Duodenal mucosa (tissue), 2 donors: Measurements from ENCODE around the gene PGAP3.

Experiments
- H3K27ac ChIP-seq: one replicate; pipeline ENCODE4 v1.7.0; 2013; ENCODE audit warnings: low read depth, low read length
- H3K27me3 ChIP-seq, 2 donors: one replicate each; pipeline ENCODE4 v1.7.0; 2013; ENCODE audit warnings: low read length in 2 of 2, control low read depth in 1 of 2; ENCODE audit not compliant: insufficient read depth in 2 of 2, control insufficient read depth in 1 of 2
- H3K36me3 ChIP-seq, 2 donors: one replicate each; pipeline ENCODE4 v1.7.0; 2013; ENCODE audit warnings: low read length in 2 of 2, control low read depth in 1 of 2; ENCODE audit not compliant: insufficient read depth in 2 of 2, control insufficient read depth in 1 of 2
- H3K4me1 ChIP-seq, 2 donors: one replicate each; pipeline ENCODE4 v1.7.0; 2013; ENCODE audit warnings: low read length in 2 of 2, control low read depth in 1 of 2; ENCODE audit not compliant: insufficient read depth in 2 of 2, control insufficient read depth in 1 of 2
- H3K4me3 ChIP-seq, 2 donors: one replicate each; pipeline ENCODE4 v1.7.0; 2013; ENCODE audit warnings: low read length in 2 of 2, low read depth in 1 of 2
- H3K9ac ChIP-seq, 2 donors: one replicate each; pipeline ENCODE4 v1.7.0; 2013; ENCODE audit warnings: low read length in 2 of 2, low read depth in 1 of 2
- H3K9me3 ChIP-seq, 2 donors: one replicate each; pipeline ENCODE4 v1.7.0; 2013; ENCODE audit warnings: low read length in 2 of 2, control low read depth in 1 of 2; ENCODE audit not compliant: control insufficient read depth in 1 of 2

The PGAP3 gene

DNA sequence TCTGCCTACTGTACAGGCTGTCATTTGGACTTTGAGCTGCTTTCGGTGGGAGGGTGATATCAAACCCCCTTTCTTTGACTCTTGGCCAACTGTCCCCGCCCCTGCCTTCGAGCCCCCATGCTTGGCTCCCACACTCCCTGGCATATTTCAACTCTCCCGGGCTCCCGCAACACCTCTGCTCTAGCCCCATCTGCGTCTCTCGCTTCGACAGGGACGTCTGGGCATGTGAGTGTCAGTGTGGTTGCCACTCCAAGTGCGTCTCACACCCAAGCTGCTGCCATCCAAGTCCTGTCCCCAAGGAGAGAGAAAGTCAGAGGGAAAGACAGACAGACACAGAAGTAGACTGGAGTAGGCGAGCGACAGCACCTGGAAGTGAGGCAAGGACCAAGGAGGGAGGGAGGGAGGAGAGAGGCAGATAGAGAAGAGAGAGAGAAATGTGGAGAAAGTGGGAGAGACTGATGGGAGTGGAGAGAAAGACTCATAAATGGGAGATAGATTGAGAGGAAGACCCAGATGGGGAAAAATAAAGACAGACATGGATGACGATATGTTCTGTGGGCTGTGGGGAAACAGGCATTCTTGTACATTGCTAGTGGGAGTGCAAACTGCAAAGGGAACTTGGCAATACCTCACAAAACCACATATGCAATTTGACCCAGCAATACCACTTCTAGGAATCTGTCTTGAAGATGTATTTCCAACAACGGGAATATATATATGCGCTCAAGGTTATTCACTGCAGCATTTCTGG lies 39.1 kb downstream of the PGAP3 start:
- H3K27me3 ChIP-seq, result no peaks in the 10 kb centered on the region
- H3K4me1 ChIP-seq, result peaks cover 15 to 34% of the 10 kb centered on the region in 2 donors
- H3K9ac ChIP-seq, result no peak overlapping the region
- no peaks in the 10 kb centered on the region for H3K9me3 ChIP-seq
- H3K4me3 ChIP-seq, result no peak overlapping the region
- no peak overlapping the region for H3K27ac ChIP-seq
- peaks cover 2 to 9% of the 10 kb centered on the region in 2 donors for H3K36me3 ChIP-seq

DNA sequence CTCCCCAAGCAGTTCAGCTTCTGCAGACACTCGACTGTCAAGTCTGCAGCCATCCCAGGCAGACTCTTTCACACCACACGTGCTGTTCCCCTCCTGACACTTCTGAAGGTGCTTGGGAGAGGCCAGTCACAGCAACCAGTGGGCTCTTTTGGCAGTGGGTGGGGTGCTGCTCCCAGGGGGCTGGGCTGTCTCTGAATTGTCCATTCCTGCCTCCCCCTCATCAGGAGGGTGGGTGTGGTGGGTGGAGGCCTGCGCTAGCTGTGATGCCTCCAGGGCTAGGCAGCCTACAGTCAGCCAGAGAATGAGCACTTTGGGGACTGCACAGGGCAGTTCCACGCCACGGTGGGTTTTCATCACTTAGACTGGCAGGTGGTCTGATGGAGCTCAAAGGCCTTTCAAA lies 40.6 kb downstream of the PGAP3 start:
- H3K9me3 ChIP-seq, result no peaks in the 10 kb centered on the region
- peaks cover 16 to 28% of the 10 kb centered on the region in 2 donors for H3K4me1 ChIP-seq
- H3K9ac ChIP-seq, result no peak overlapping the region
- H3K27ac ChIP-seq, result no peak overlapping the region
- no peaks in the 10 kb centered on the region for H3K27me3 ChIP-seq
- H3K4me3 ChIP-seq, result no peak overlapping the region
- peaks cover 5 to 9% of the 10 kb centered on the region in 2 donors for H3K36me3 ChIP-seq

DNA sequence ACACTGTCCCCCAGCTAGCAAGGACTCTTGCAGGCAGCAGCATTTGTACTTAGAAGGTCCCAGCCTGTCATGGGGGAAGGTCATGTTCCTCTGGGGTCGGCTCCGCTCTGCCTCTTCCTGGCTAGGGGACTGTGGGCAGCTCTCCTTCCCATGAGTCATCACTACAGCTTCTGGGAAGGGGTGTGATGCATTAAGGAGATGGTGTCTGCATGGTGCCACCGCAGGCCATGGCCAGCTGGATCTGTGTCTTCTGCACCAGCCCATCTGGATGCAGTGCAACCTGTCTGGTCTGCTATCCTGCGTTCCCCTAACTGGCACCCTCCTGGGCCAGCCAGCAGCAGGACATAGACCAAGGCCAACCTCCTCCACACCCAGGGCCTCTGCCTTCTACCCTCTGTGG lies 44.6 kb downstream of the PGAP3 start:
- Histone ChIP-seq H3K9ac (no peak overlapping the region), H3K27ac (no peak overlapping the region), H3K36me3 (peaks cover 7 to 13% of the 10 kb centered on the region in 2 donors), H3K9me3 (no peaks in the 10 kb centered on the region), H3K4me1 (peaks cover 23 to 33% of the 10 kb centered on the region in 2 donors), H3K27me3 (no peaks in the 10 kb centered on the region), H3K4me3 (peak overlapping the region in 1 of 2 donors; percentile 3)

DNA sequence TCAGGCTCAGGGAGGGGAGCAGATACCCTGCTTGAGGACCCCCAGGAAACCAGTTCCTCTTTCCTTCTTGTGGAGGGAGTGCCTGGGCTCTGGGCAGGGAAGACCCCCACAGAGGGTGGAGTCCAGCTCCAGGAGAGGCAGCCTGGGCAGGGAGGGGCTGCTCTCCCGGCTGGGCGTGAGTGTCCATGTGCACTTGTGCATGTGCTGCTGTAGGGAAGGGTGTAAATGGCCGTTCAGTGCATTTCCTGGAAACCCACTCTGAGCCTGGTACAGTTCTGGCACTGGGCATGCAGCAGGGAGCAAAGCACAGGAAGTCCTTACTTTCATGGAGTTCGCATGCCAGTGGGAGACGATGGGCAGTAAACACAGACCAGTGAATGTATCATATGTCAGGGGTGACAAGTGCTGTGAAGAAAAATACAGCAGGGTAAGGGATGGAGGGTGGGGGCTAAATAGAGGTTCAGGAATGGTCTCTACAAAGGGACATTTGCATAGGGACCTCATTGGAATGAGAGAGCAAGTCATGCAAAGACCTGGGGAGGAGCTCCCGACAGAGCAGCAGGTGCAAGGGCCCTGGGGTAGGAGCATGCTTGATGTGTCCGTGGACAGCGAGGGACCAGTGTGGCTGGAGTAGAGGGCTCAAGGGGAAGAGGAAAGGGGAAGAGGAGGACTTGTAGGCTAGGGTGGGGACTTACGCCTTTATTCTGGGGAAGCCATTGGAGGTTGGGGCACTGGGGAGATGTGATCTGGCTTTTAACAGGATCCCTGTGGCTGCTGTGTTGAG lies 45.4 kb downstream of the PGAP3 start:
- H3K27me3 ChIP-seq, result no peaks in the 10 kb centered on the region
- H3K36me3 ChIP-seq, result peaks cover 7 to 13% of the 10 kb centered on the region in 2 donors
- H3K4me1 ChIP-seq, result peaks cover 31 to 40% of the 10 kb centered on the region in 2 donors
- H3K4me3 ChIP-seq, result peak overlapping the region in 1 of 2 donors; percentile 3
- H3K27ac ChIP-seq, result no peak overlapping the region
- no peak overlapping the region for H3K9ac ChIP-seq
- H3K9me3 ChIP-seq, result no peaks in the 10 kb centered on the region

DNA sequence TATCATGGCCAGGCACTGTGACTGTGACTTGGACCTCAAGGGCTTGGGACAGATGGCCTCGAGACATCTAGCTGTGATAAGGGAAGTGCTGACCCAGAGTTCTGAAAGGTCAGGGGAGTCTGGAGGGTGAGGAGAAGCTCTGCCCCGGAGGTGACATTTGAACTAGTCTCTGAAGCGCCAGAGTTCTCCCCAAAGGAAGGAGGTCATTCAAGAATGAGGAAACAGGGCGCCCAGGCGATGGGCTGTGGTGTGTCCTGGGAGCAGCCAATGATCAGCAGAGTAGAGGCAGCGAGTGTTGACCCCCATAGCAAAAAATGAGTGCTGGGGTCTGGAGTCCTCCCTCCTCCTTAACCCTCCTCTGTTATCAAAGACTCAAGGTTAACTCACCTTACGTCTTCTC lies 46.0 kb downstream of the PGAP3 start:
- no peaks in the 10 kb centered on the region for H3K9me3 ChIP-seq
- H3K4me1 ChIP-seq, result peaks cover 31 to 40% of the 10 kb centered on the region in 2 donors
- H3K27me3 ChIP-seq, result no peaks in the 10 kb centered on the region
- no peak overlapping the region for H3K9ac ChIP-seq
- peaks cover 7 to 13% of the 10 kb centered on the region in 2 donors for H3K36me3 ChIP-seq
- no peak overlapping the region for H3K4me3 ChIP-seq
- no peak overlapping the region for H3K27ac ChIP-seq

DNA sequence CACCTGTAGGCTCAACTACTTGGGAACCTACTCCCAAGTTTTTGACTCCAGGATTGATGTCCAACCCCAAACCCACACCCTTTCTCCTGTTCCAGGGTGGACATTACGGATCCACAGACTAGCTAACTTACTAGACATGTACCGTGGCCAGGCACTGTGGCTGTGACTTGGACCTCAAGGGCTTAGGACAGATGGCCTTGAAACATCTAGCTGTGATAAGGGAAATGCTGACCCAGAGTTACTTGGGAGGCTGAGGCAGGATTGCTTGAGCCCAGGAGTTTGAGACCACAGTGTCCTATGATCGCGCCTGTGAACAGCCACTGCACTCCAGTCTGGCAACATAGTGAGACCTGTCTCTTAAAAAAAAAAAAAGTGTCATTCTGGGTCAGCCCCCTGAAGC lies 46.8 kb downstream of the PGAP3 start:
- no peak overlapping the region for H3K27ac ChIP-seq
- H3K4me1 ChIP-seq, result peaks cover 38 to 47% of the 10 kb centered on the region in 2 donors
- H3K9me3 ChIP-seq, result no peaks in the 10 kb centered on the region
- H3K9ac ChIP-seq, result no peak overlapping the region
- no peaks in the 10 kb centered on the region for H3K27me3 ChIP-seq
- peaks cover 7 to 9% of the 10 kb centered on the region in 2 donors for H3K36me3 ChIP-seq
- H3K4me3 ChIP-seq, result no peak overlapping the region

DNA sequence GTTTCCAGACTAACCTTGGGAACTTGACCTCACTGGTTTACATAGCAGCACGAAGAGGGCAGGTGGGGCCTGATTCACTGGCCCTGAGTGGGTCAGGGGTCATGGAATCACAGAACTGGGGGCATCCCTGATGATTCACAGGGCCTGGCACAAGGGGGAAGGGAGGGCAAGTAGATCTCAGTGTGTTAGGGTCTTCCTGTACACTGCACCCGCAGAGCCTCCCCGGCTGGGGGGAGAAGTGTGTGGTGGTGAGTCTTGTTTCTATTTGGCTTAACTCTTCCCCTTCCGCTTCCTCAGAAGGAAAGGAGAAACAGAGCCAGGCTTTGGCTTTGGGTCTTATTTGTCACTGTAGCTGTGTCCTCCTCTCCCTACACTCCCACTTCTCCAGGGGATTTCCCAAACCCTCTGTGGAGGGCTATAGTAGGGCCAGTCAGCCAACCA lies 47.2 kb downstream of the PGAP3 start:
- H3K27ac ChIP-seq, result no peak overlapping the region
- H3K4me1 ChIP-seq, result peaks cover 43 to 52% of the 10 kb centered on the region in 2 donors
- H3K9ac ChIP-seq, result no peak overlapping the region
- H3K27me3 ChIP-seq, result no peaks in the 10 kb centered on the region
- H3K4me3 ChIP-seq, result no peak overlapping the region
- peaks cover 7 to 13% of the 10 kb centered on the region in 2 donors for H3K36me3 ChIP-seq
- no peaks in the 10 kb centered on the region for H3K9me3 ChIP-seq

DNA sequence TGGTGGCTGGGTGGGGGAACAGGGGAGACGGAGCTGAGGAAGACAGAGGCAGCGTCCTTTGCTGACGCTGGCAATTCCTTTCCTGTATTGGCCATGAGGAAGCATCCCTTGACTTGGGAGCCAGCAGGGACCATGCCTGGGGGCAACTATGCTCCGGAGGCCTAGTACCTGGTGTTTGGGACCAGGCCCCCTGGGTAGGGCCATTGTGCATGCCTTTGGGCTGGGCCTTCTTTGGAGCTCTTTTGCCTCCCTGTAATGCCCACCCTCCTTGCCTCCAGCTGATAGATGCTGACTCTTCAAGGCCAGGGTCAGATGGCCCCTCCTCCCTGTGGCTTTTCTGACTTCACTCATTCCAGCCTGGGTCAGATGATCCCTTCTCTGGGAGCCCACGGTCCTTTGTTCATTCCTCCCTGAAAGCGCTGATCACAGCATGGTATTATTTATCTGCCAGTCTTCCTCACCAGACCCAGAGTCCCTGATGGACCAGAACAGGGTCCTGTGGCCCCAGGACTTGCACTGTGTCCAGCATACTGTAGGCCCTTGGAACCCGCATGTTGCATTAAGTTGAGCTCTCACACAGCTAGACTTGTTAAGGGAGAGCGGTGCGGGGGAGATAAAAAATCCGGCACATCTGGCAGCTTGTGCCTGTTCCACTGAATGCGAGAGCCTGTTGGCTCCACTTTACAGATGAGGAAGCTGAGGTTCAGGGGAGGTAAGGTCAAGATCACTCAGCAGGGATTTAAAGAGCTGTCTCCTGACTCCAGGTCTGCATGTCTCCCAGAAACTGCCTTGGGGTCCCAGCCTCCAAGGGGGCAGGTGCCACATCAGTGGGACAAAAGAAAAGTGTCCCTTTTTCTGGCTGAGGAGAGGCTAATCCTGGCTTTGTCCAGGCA lies 48.0 kb downstream of the PGAP3 start:
- Histone ChIP-seq H3K9ac (no peak overlapping the region), H3K27ac (no peak overlapping the region), H3K9me3 (no peaks in the 10 kb centered on the region), H3K4me1 (peaks cover 48 to 52% of the 10 kb centered on the region in 2 donors), H3K4me3 (no peak overlapping the region), H3K36me3 (peaks cover 7 to 17% of the 10 kb centered on the region in 2 donors), H3K27me3 (no peaks in the 10 kb centered on the region)

DNA sequence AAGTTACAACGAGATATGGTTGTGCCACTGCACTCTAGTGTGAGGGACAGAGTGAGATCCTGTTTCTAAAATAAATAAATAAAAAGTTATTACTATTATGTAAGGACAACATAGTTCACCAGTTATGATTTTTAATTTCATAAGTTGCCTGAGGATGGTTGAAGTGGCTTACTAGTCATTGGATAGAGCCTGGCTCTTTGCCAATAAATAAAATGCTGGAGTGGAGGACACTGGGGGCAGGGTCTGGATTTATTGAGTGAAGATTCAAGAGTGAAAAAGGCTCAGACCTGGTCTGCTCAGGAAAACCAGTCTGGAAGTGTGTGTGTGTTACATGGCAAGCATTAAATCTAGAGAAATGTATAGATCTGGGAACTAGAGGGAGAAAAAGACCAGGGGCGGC lies 48.8 kb downstream of the PGAP3 start:
- Histone ChIP-seq H3K4me1 (peaks cover 51 to 59% of the 10 kb centered on the region in 2 donors), H3K4me3 (no peak overlapping the region), H3K27ac (no peak overlapping the region), H3K36me3 (peaks cover 7 to 17% of the 10 kb centered on the region in 2 donors), H3K27me3 (no peaks in the 10 kb centered on the region), H3K9ac (no peak overlapping the region), H3K9me3 (no peaks in the 10 kb centered on the region)
